ENCODE results near the gene LNPEP. TPM values are rescaled to one million over a fixed set of nuclear protein-coding genes. Genes with fewer than 3 reads are reported as not detected.

LNPEP gene
- total RNA-seq, 6 experiments from 2014 or later: 7.5 to 11.2 (median 9.9) TPM

- intact Hi-C loops (cut with DNase I): no loop called here
- peaks cover 0 to 70% (median 2%) of the 10 kb centered on the region in 4 donors for H3K36me3 ChIP-seq
- H3K27ac ChIP-seq: no peak overlapping the region
- H3K4me1 ChIP-seq: no peaks in the 10 kb centered on the region
- no peak for DNase-seq
- TF ChIP-seq POLR2A (IDR thresholded peaks at IDR 0.05) (no peak), CTCF (IDR thresholded peaks at IDR 0.05) (no peak)
- no peak for ATAC-seq
- no peaks in the 10 kb centered on the region for H3K9me3 ChIP-seq
- 100% methylated on average over 1 of the region's 6 CpGs for WGBS (ENCODE audit: insufficient coverage, low coverage, low lambda C conversion rate, missing lambda C conversion rate)
- no peaks in the 10 kb centered on the region for H3K27me3 ChIP-seq
- no peak overlapping the region for H3K4me3 ChIP-seq
These were observed 90.8 kb downstream of the LNPEP start for GRCh38 chr5:97026721-97027120.

DNA sequence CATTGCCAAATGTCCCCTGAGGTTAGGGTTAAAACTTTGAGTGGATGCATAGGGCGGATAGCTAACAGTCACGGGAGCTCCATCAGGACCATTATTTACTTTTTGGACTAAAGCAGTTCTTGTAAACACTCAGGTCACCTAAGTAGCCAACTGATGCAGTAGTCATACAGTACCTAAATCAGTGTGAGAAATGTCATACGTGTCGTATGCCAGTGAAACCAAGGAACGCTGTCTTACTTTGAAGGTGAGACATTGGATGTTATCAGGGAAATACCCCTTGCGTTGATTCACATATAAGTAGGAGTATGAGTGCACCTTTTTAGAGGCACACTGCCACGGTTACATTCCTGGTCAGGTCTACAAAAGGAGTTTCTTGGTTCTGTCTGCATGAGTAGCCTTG lies 101.9 kb downstream of the LNPEP start:
- TF ChIP-seq CTCF (IDR thresholded peaks at IDR 0.05) (no peak), POLR2A (IDR thresholded peaks at IDR 0.05) (no peak)
- Histone ChIP-seq H3K4me3 (no peak overlapping the region), H3K27ac (no peak overlapping the region), H3K27me3 (no peaks in the 10 kb centered on the region), H3K4me1 (no peaks in the 10 kb centered on the region), H3K9me3 (no peaks in the 10 kb centered on the region), H3K36me3 (no peaks in the 10 kb centered on the region)
- ATAC-seq (no peak), DNase-seq (no peak)
- 69% methylated on average over 6 of the region's 7 CpGs for WGBS (ENCODE audit: insufficient coverage, low coverage, low lambda C conversion rate, missing lambda C conversion rate)
- intact Hi-C loops (cut with DNase I): no loop called here

- ATAC-seq (no peak), DNase-seq (no peak)
- H3K27me3 ChIP-seq: no peaks in the 10 kb centered on the region
- H3K36me3 ChIP-seq: no peaks in the 10 kb centered on the region
- H3K4me3 ChIP-seq: no peak overlapping the region
- H3K4me1 ChIP-seq: no peaks in the 10 kb centered on the region
- WGBS (ENCODE audit: insufficient coverage, low coverage, low lambda C conversion rate, missing lambda C conversion rate): 92% methylated on average over 4 of the region's 4 CpGs
- no peak overlapping the region for H3K27ac ChIP-seq
- no peaks in the 10 kb centered on the region for H3K9me3 ChIP-seq
- intact Hi-C loops (cut with DNase I): no loop called here
- TF ChIP-seq CTCF (IDR thresholded peaks at IDR 0.05) (no peak), POLR2A (IDR thresholded peaks at IDR 0.05) (no peak)
These were observed 105.4 kb downstream of the LNPEP start for GRCh38 chr5:97041239-97041638.

GRCh38 chr5:97042996-97043395 lies 107.1 kb downstream of the LNPEP start:
- intact Hi-C loops (cut with DNase I): no loop called here
- H3K9me3 ChIP-seq: no peaks in the 10 kb centered on the region
- no peak for DNase-seq
- no peak for ATAC-seq
- no peaks in the 10 kb centered on the region for H3K27me3 ChIP-seq
- no peaks in the 10 kb centered on the region for H3K36me3 ChIP-seq
- no peaks in the 10 kb centered on the region for H3K4me1 ChIP-seq
- WGBS (ENCODE audit: insufficient coverage, low coverage, low lambda C conversion rate, missing lambda C conversion rate): 53% methylated on average over 3 of the region's 7 CpGs
- no peak overlapping the region for H3K27ac ChIP-seq
- TF ChIP-seq POLR2A (IDR thresholded peaks at IDR 0.05) (no peak), CTCF (IDR thresholded peaks at IDR 0.05) (no peak)
- H3K4me3 ChIP-seq: no peak overlapping the region

- DNase-seq (no peak), ATAC-seq (no peak)
- no peaks in the 10 kb centered on the region for H3K4me1 ChIP-seq
- intact Hi-C loops (cut with DNase I): no loop called here
- H3K36me3 ChIP-seq: no peaks in the 10 kb centered on the region
- WGBS (ENCODE audit: insufficient coverage, low coverage, low lambda C conversion rate, missing lambda C conversion rate): 57% methylated on average over 3 of the region's 3 CpGs
- no peaks in the 10 kb centered on the region for H3K27me3 ChIP-seq
- no peaks in the 10 kb centered on the region for H3K9me3 ChIP-seq
- no peak overlapping the region for H3K27ac ChIP-seq
- H3K4me3 ChIP-seq: no peak overlapping the region
- TF ChIP-seq POLR2A (IDR thresholded peaks at IDR 0.05) (no peak), CTCF (IDR thresholded peaks at IDR 0.05) (no peak)
These were observed 107.6 kb downstream of the LNPEP start for GRCh38 chr5:97043511-97043910.
